B cell (primary cell): ENCODE measurements around the gene BPIFB3. TPM values are rescaled to one million over a fixed set of nuclear protein-coding genes. Genes with fewer than 3 reads are reported as not detected.

Experiments used
- ATAC-seq: fragments of 200-7000 bp; cut with Tn5 transposase; one replicate; pipeline ENCODE4 v1.10.0; 2021; ENCODE audit warnings: low read depth, mild to moderate bottlenecking, moderate number of reproducible peaks, moderate library complexity
- CTCF ChIA-PET: fragments of 350-600 bp; sonication (Branson Sonifier 250); formaldehyde crosslinking; loops from one replicate; lab custom pipeline; 2021; ENCODE audit warnings: antibody characterized with exemption, inconsistent platforms; lab: Charles Lee
- POLR2A ChIA-PET: fragments of 350-600 bp; sonication (Branson Sonifier 250); formaldehyde crosslinking; loops from one replicate; lab custom pipeline; 2021; ENCODE audit warnings: antibody characterized with exemption; lab: Charles Lee
- DNase-seq: peaks from one replicate; pipeline ENCODE4 v3.0.0; 2013
- H2AFZ ChIP-seq: 2 replicates; pipeline ENCODE4 v1.6.1; 2012; ENCODE audit warnings: mild to moderate bottlenecking, low read depth, low read length; ENCODE audit not compliant: insufficient read depth, poor library complexity, severe bottlenecking
- H3K27ac ChIP-seq, 2 donors: 1 replicate in 1 of 2; 2 replicates in 1 of 2; pipeline ENCODE4 v1.5.1; 2012 to 2013; ENCODE audit warnings: low read length in 2 of 2, mild to moderate bottlenecking in 2 of 2, moderate library complexity in 1 of 2
- H3K27me3 ChIP-seq, 4 experiments: fragments of 200-600 bp in 1 of 4; sonication (generic) in 1 of 4; replicated peaks in 1 of 4; 1 replicate in 2 of 4; 2 replicates in 2 of 4; pipeline versions ENCODE4 v1.6.1 to v1.7.0; 2013 to 2016; ENCODE audit warnings: low read length in 3 of 4, mild to moderate bottlenecking in 2 of 4, mixed read lengths in 1 of 4, moderate library complexity in 1 of 4; ENCODE audit not compliant: insufficient read depth in 4 of 4, control insufficient read depth in 3 of 4; ENCODE audit errors: control extremely low read depth in 1 of 4
- H3K36me3 ChIP-seq, 2 experiments: replicated peaks in 1 of 2; 1 replicate in 1 of 2; 2 replicates in 1 of 2; pipeline versions ENCODE4 v1.6.1 to v1.7.1; 2013; ENCODE audit warnings: low read length in 1 of 2; ENCODE audit not compliant: insufficient read depth in 2 of 2, control insufficient read depth in 1 of 2; ENCODE audit errors: control extremely low read depth in 1 of 2, extremely low read depth in 1 of 2
- H3K4me1 ChIP-seq, 2 donors: fragments of 200-600 bp in 1 of 2; sonication (generic) in 1 of 2; 1 replicate in 1 of 2; 2 replicates in 1 of 2; pipeline versions ENCODE4 v1.5.1 to v1.6.1; 2013 to 2017; ENCODE audit warnings: low read length in 2 of 2; ENCODE audit not compliant: control insufficient read depth in 2 of 2, insufficient read depth in 2 of 2
- H3K4me2 ChIP-seq: replicated peaks from 2 replicates; pipeline ENCODE3; 2012; ENCODE audit warnings: mild to moderate bottlenecking, low read depth, low read length; ENCODE audit not compliant: poor library complexity, severe bottlenecking
- H3K4me3 ChIP-seq, 5 experiments: fragments of 200-600 bp in 1 of 5; sonication (generic) in 1 of 5; 1 replicate in 3 of 5; 2 replicates in 2 of 5; pipeline versions ENCODE4 v1.5.1 to v1.7.0; 2011 to 2016; ENCODE audit warnings: low read length in 4 of 5, mild to moderate bottlenecking in 4 of 5, low read depth in 2 of 5, control low read depth in 1 of 5, moderate library complexity in 1 of 5; ENCODE audit not compliant: insufficient read depth in 1 of 5; ENCODE audit errors: control extremely low read depth in 1 of 5, extremely low read depth in 1 of 5
- H3K79me2 ChIP-seq: fragments of 200-600 bp; sonication (generic); one replicate; pipeline ENCODE4 v1.6.0; 2016; ENCODE audit warnings: low read length; ENCODE audit not compliant: control insufficient read depth, insufficient read depth
- H3K9ac ChIP-seq: fragments of 200-600 bp; sonication (generic); 2 replicates; pipeline ENCODE4 v1.6.1; 2017; ENCODE audit warnings: mild to moderate bottlenecking, low read length, moderate library complexity
- H3K9me3 ChIP-seq, 3 donors: one replicate each; pipeline versions ENCODE4 v1.6.1 to v1.7.1; 2013; ENCODE audit warnings: low read length in 2 of 3; ENCODE audit not compliant: control insufficient read depth in 2 of 3, insufficient read depth in 1 of 3; ENCODE audit errors: control extremely low read depth in 1 of 3
- H4K20me1 ChIP-seq: 2 replicates; pipeline ENCODE4 v1.6.0; 2012; ENCODE audit warnings: mild to moderate bottlenecking, low read length; ENCODE audit not compliant: insufficient read depth, control insufficient read depth, poor library complexity, severe bottlenecking
- H3K27ac Mint-ChIP-seq: one replicate; pipeline ENCODE4 v1.8.0; 2021; ENCODE audit warnings: mixed read lengths
- H3K27me3 Mint-ChIP-seq: one replicate; pipeline ENCODE4 v1.8.0; 2021; ENCODE audit warnings: mixed read lengths
- H3K4me1 Mint-ChIP-seq: one replicate; pipeline ENCODE4 v1.8.0; 2021; ENCODE audit warnings: mixed read lengths
- H3K4me3 Mint-ChIP-seq: one replicate; pipeline ENCODE4 v1.8.0; 2021; ENCODE audit warnings: mixed read lengths
- H3K9me3 Mint-ChIP-seq: one replicate; pipeline ENCODE4 v1.8.0; 2022; ENCODE audit warnings: mixed read lengths; ENCODE audit not compliant: insufficient read depth
- CTCF ChIP-seq: fragments of 200-600 bp; IDR thresholded peaks from one replicate; pipeline ENCODE4 v1.8.0; 2022; ENCODE audit warnings: antibody characterized with exemption, mild to moderate bottlenecking
- EZH2 ChIP-seq: IDR thresholded peaks from 2 replicates; pipeline ENCODE4 v1.6.1; 2012; ENCODE audit warnings: borderline replicate concordance, low read depth, mild to moderate bottlenecking, moderate library complexity, low read length; ENCODE audit not compliant: insufficient read depth, poor library complexity, severe bottlenecking
- WGBS: methylation state at CpG from one replicate; pipeline ENCODE4 v1.1.5; 2013; ENCODE audit warnings: missing lambda C conversion rate; ENCODE audit not compliant: insufficient coverage; 5-methylcytosine and 5-hydroxymethylcytosine counted together
- intact Hi-C: fragments of 100-400 bp; cut with micrococcal nuclease; formaldehyde crosslinking; loops from one replicate; pipeline ENCODE4 v1.10.0; 2022
- polyA plus RNA-seq: library from polyadenylated mRNA; depleted of rRNA; stranded (reverse); fragments of >200 nt; gene quantifications from 2 replicates; pipeline ENCODE4 v1.2.3, GENCODE V29; 2012
- total RNA-seq, 2 donors: library from RNA; stranded (reverse); fragments of 120-200 nt in 1 of 2; gene quantifications; 1 replicate in 1 of 2; 2 replicates in 1 of 2; pipeline versions ENCODE4 v1.2.3 to v1.2.4, GENCODE V29; 2013 to 2022

Gene BPIFB3
- total and polyA plus RNA-seq, 2 donors (not counting 1 experiment from before 2014, with no cell fraction given): not detected

- ATAC-seq (no peak), DNase-seq (no peak)
- H3K79me2 ChIP-seq: no peaks in the 10 kb centered on the region
- H3K4me1 Mint-ChIP-seq: no peaks in the 10 kb centered on the region
- H3K9me3 Mint-ChIP-seq: no peaks in the 10 kb centered on the region
- no peak overlapping the region for H2AFZ ChIP-seq
- intact Hi-C loops: no loop called here
- POLR2A ChIA-PET: no interaction called here
- H4K20me1 ChIP-seq: no peaks in the 10 kb centered on the region
- H3K4me2 ChIP-seq: no peak overlapping the region
- no peak overlapping the region for H3K27ac Mint-ChIP-seq
- no peak overlapping the region for H3K9ac ChIP-seq
- no peaks in the 10 kb centered on the region for H3K4me1 ChIP-seq
- no peaks in the 10 kb centered on the region for H3K27me3 Mint-ChIP-seq
- H3K9me3 ChIP-seq: no peaks in the 10 kb centered on the region
- no peak overlapping the region for H3K4me3 Mint-ChIP-seq
- H3K27ac ChIP-seq: no peak overlapping the region
- no peak for TF ChIP-seq EZH2
- TF ChIP-seq CTCF: no peak
- H3K27me3 ChIP-seq: no peaks in the 10 kb centered on the region
- H3K4me3 ChIP-seq: no peak overlapping the region
- no peaks in the 10 kb centered on the region for H3K36me3 ChIP-seq
- CTCF ChIA-PET: interaction anchor here (1.4 kb wide), 1 partner anchor 158 kb away, joined by 3 read pairs; no protein-coding TSS in a partner anchor
- 89% methylated on average over 22 of the region's 22 CpGs for WGBS
These were observed 6.2 kb downstream of the BPIFB3 start for GRCh38 chr20:33059741-33060390.

- intact Hi-C loops: no loop called here
- Mint-ChIP-seq H3K9me3 (no peaks in the 10 kb centered on the region), H3K27ac (no peak overlapping the region), H3K4me1 (no peaks in the 10 kb centered on the region), H3K4me3 (no peak overlapping the region), H3K27me3 (no peaks in the 10 kb centered on the region)
- 81% methylated on average over 8 of the region's 14 CpGs for WGBS
- ATAC-seq: no peak
- TF ChIP-seq EZH2: no peak
- no peak for TF ChIP-seq CTCF
- Histone ChIP-seq H2AFZ (no peak overlapping the region), H3K79me2 (no peaks in the 10 kb centered on the region), H3K36me3 (no peaks in the 10 kb centered on the region), H4K20me1 (no peaks in the 10 kb centered on the region), H3K9ac (no peak overlapping the region), H3K9me3 (no peaks in the 10 kb centered on the region), H3K4me1 (no peaks in the 10 kb centered on the region), H3K27me3 (no peaks in the 10 kb centered on the region), H3K4me3 (no peak overlapping the region), H3K27ac (no peak overlapping the region), H3K4me2 (no peak overlapping the region)
- DNase-seq: no peak
- POLR2A ChIA-PET: no interaction called here
- CTCF ChIA-PET: no interaction called here
These were observed 7.9 kb downstream of the BPIFB3 start for GRCh38 chr20:33061658-33062028.
